ENCODE data around the gene ARL5A. TPM values are rescaled to one million over a fixed set of nuclear protein-coding genes. Genes with fewer than 3 reads are reported as not detected.

ARL5A gene
- total RNA-seq, 6 donors from 2014 or later, result 52.4 to 76.8 (median 54.9) TPM

DNA sequence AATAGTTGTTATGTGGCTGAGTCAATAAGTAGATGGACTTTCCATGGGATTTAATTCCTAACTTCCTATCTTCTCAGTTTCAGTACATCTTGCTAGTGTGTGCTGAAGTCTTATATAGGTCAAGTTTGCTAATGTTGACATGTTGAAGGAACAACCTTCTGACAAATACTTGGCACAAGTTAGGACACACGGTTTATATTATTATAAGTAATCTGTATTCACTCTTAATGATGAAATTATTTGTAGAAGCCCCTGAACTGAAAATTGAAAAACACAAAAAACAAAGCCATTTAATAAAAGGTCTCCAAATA is 19.2 kb downstream of the ARL5A start:
- Histone ChIP-seq H3K27me3 (no peaks in the 10 kb centered on the region), H3K27ac (no peak overlapping the region), H3K4me1 (peaks cover 0 to 10% (median 5%) of the 10 kb centered on the region in 4 donors), H3K9me3 (no peaks in the 10 kb centered on the region), H3K36me3 (peaks cover 4 to 66% (median 20%) of the 10 kb centered on the region in 4 donors), H3K4me3 (no peak overlapping the region)
- DNase-seq (no peak), ATAC-seq (ENCODE audit: low FRiP score in 2 of 2) (no peak)
- WGBS, 2 donors, result 41 to 47% methylated on average over 1 of the region's 1 CpG
- no peak for TF ChIP-seq POLR2AphosphoS5 (IDR thresholded peaks at IDR 0.05)
- no peak for TF ChIP-seq POLR2A (IDR thresholded peaks at IDR 0.05)
- no peak for TF ChIP-seq EP300 (IDR thresholded peaks at IDR 0.05)
- TF ChIP-seq, protein P1, sequence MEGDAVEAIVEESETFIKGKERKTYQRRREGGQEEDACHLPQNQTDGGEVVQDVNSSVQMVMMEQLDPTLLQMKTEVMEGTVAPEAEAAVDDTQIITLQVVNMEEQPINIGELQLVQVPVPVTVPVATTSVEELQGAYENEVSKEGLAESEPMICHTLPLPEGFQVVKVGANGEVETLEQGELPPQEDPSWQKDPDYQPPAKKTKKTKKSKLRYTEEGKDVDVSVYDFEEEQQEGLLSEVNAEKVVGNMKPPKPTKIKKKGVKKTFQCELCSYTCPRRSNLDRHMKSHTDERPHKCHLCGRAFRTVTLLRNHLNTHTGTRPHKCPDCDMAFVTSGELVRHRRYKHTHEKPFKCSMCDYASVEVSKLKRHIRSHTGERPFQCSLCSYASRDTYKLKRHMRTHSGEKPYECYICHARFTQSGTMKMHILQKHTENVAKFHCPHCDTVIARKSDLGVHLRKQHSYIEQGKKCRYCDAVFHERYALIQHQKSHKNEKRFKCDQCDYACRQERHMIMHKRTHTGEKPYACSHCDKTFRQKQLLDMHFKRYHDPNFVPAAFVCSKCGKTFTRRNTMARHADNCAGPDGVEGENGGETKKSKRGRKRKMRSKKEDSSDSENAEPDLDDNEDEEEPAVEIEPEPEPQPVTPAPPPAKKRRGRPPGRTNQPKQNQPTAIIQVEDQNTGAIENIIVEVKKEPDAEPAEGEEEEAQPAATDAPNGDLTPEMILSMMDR (IDR thresholded peaks at IDR 0.05), result no peak

DNA sequence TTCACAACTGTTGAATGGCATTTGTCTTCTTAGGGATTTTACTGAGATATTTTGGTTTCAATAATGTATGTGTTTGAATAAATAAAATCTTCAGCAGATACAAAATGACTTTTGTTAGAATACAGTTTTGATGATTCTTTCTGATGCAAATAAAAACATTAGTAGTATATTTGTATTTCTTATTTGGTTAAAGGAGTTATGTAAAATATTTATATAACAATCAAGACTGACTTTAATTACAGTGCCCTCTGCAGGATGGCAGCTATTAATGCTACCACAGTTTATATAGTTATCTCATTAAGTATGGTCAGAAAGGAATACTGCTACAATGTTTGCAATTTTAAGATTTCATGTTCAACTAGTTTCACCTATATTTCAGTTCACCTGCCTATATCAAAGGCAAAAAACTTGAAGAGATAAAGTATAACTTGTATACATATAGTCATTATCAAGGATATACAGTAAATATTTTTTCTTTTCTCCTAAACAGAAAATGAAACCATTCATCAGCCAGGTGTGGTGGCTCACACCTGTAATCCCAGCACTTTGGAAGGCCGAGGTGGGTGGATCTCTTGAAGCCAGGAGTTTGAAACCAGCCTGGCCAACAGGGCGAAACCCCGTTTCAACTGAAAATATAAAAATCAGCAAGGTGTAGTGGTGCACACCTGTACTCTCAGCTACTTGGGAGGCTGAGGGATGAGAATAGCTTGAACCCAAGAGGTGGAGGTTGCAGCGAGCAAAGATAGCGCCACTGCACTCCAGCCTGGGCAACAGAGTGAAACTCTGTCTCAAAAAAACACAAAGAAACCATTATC is 19.8 kb downstream of the ARL5A start:
- H3K9me3 ChIP-seq, result no peaks in the 10 kb centered on the region
- TF ChIP-seq EP300 (IDR thresholded peaks at IDR 0.05) (no peak), POLR2A (IDR thresholded peaks at IDR 0.05) (no peak), POLR2AphosphoS5 (IDR thresholded peaks at IDR 0.05) (no peak)
- TF ChIP-seq, protein P1 (IDR thresholded peaks at IDR 0.05), result peak in 5 of 6 experiments; percentile 10 to 49 (median 42)
- H3K4me3 ChIP-seq, result no peak overlapping the region
- DNase-seq (no peak), ATAC-seq (ENCODE audit: low FRiP score in 2 of 2) (no peak)
- H3K36me3 ChIP-seq, result peaks cover 4 to 61% (median 19%) of the 10 kb centered on the region in 4 donors
- WGBS, 2 donors, result 92 to 93% methylated on average over 5 of the region's 5 CpGs
- no peak overlapping the region for H3K27ac ChIP-seq
- H3K27me3 ChIP-seq, result no peaks in the 10 kb centered on the region
- H3K4me1 ChIP-seq, result peaks cover 0 to 10% (median 5%) of the 10 kb centered on the region in 4 donors

- Histone ChIP-seq H3K9me3 (no peaks in the 10 kb centered on the region), H3K4me3 (no peak overlapping the region), H3K36me3 (peaks cover 6 to 57% (median 12%) of the 10 kb centered on the region in 4 donors), H3K27ac (no peak overlapping the region), H3K4me1 (peaks cover 0 to 10% (median 5%) of the 10 kb centered on the region in 4 donors), H3K27me3 (no peaks in the 10 kb centered on the region)
- ATAC-seq (ENCODE audit: low FRiP score in 2 of 2) (no peak), DNase-seq (no peak)
- TF ChIP-seq, protein P1 (IDR thresholded peaks at IDR 0.05), result no peak
These were observed 22.3 kb downstream of the ARL5A start for GRCh38 chr2:151805961-151806360.

DNA sequence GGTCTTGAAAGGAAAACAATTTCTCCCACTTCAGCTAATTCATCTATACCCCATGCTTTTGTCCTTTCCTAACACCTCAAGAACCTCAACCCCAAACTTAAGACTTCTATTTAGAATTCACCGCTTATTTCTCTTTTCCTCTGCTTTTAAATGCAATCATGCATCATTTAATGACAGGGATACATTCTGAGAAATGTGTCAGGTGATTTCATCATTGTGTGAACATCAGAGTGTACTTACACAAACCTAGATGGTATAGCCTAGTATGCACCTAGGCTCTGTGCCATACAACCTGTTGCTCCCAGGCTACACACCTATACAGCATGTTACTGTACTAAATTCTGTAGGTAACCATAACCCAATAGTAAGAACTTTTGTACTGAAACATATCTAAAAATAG is 22.9 kb downstream of the ARL5A start:
- Histone ChIP-seq H3K9me3 (no peaks in the 10 kb centered on the region), H3K4me3 (no peak overlapping the region), H3K4me1 (peaks cover 0 to 10% (median 5%) of the 10 kb centered on the region in 4 donors), H3K27ac (no peak overlapping the region), H3K27me3 (no peaks in the 10 kb centered on the region), H3K36me3 (peaks cover 6 to 56% (median 12%) of the 10 kb centered on the region in 4 donors)
- 97 to 100% methylated on average over 1 of the region's 1 CpG for WGBS, 2 donors
- ATAC-seq (ENCODE audit: low FRiP score in 2 of 2), result no peak
- no peak for DNase-seq
- TF ChIP-seq POLR2A (IDR thresholded peaks at IDR 0.05) (no peak), POLR2AphosphoS5 (IDR thresholded peaks at IDR 0.05) (no peak), EP300 (IDR thresholded peaks at IDR 0.05) (no peak)
- TF ChIP-seq, protein P1 (IDR thresholded peaks at IDR 0.05), result no peak

DNA sequence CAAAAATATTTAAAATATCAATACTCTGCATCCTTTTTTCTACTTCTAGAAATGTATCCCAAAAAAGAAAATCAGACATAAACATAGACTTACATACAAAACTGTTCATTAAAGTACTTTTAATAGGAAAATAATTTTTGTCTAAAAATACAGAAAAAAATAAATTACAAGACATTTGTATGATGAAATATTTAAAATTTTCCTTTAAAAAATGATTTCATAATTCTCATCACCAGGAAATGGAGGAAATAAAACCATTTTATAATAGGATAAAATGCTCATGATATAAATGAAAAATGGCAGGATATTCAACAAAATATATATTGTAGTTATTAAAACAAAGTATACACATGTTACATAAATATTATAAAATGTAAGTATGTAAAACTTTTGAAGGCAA is 24.4 kb downstream of the ARL5A start:
- H3K27me3 ChIP-seq, result no peaks in the 10 kb centered on the region
- TF ChIP-seq, protein P1 (IDR thresholded peaks at IDR 0.05), result no peak
- TF ChIP-seq POLR2AphosphoS5 (IDR thresholded peaks at IDR 0.05) (no peak), EP300 (IDR thresholded peaks at IDR 0.05) (no peak), POLR2A (IDR thresholded peaks at IDR 0.05) (no peak)
- H3K36me3 ChIP-seq, result peaks cover 6 to 60% (median 12%) of the 10 kb centered on the region in 4 donors
- no peak overlapping the region for H3K27ac ChIP-seq
- DNase-seq (no peak), ATAC-seq (ENCODE audit: low FRiP score in 2 of 2) (no peak)
- H3K9me3 ChIP-seq, result no peaks in the 10 kb centered on the region
- H3K4me1 ChIP-seq, result peaks cover 0 to 9% (median 4%) of the 10 kb centered on the region in 4 donors
- no peak overlapping the region for H3K4me3 ChIP-seq

Measured in upper lobe of left lung (tissue), 6 donors.